GM18909 (cell line): ENCODE data around the gene LRRC4B.
A peak's percentile ranks its signal among the peaks of the same experiment; 100 is the strongest.
"Not testable (repeated sequence)": the region's sequence is repeated elsewhere in the genome, so short reads cannot be mapped to it uniquely, and the experiment has no call there.

ENCODE experiments used
- ATAC-seq: cut with Tn5 transposase; IDR thresholded peaks from one replicate; pipeline ENCODE4 v1.9.1; 2021; ENCODE audit warnings: mild to moderate bottlenecking; ENCODE audit not compliant: unreplicated experiment, poor library complexity

The LRRC4B gene

GRCh38 chr19:50476224-50476906 lies 91.9 kb downstream of the LRRC4B start, which contains the start of the genes EMC10 and GARIN5A:
Gene EMC10, plus strand, starts transcription at chr19:50476507. Its CDS starts 38 bp downstream, at chr19:50476545.
Gene GARIN5A, minus strand, starts transcription at chr19:50476848. Its CDS starts 460 bp downstream, at chr19:50476388.
- ATAC-seq, result peak; percentile 81

GRCh38 chr19:50475736-50476223 lies 92.5 kb downstream of the LRRC4B start:
- ATAC-seq, result no peak

- no peak for ATAC-seq
Measured at GRCh38 chr19:50475101-50475568, 93.1 kb downstream of the LRRC4B start.

GRCh38 chr19:50473336-50473735 lies 94.9 kb downstream of the LRRC4B start:
- not testable (repeated sequence) for ATAC-seq

GRCh38 chr19:50468818-50469217 lies 99.4 kb downstream of the LRRC4B start:
- ATAC-seq, result no peak

- no peak for ATAC-seq
Measured at GRCh38 chr19:50467566-50467965, 100.7 kb downstream of the LRRC4B start.
